ENCODE results near the gene IFT80.

- TF ChIP-seq, protein P1, sequence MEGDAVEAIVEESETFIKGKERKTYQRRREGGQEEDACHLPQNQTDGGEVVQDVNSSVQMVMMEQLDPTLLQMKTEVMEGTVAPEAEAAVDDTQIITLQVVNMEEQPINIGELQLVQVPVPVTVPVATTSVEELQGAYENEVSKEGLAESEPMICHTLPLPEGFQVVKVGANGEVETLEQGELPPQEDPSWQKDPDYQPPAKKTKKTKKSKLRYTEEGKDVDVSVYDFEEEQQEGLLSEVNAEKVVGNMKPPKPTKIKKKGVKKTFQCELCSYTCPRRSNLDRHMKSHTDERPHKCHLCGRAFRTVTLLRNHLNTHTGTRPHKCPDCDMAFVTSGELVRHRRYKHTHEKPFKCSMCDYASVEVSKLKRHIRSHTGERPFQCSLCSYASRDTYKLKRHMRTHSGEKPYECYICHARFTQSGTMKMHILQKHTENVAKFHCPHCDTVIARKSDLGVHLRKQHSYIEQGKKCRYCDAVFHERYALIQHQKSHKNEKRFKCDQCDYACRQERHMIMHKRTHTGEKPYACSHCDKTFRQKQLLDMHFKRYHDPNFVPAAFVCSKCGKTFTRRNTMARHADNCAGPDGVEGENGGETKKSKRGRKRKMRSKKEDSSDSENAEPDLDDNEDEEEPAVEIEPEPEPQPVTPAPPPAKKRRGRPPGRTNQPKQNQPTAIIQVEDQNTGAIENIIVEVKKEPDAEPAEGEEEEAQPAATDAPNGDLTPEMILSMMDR (conservative IDR thresholded peaks at IDR 0.05; ENCODE audit: low read depth, low read length) = no peak
- TF ChIP-seq EZH2 (IDR thresholded peaks at IDR 0.05; ENCODE audit: low read length, unreplicated experiment) = no peak
Observed at GRCh38 chr3:160213191-160213590, 185.8 kb downstream of the IFT80 start.

All from PC-3 (cell line).